B cell (primary cell): ENCODE measurements around the gene BICDL1.

Experiments
- CTCF ChIP-seq: fragments of 200-600 bp; IDR thresholded peaks from one replicate; pipeline ENCODE4 v1.8.0; 2022; ENCODE audit warnings: antibody characterized with exemption, mild to moderate bottlenecking
- EZH2 ChIP-seq: IDR thresholded peaks from 2 replicates; pipeline ENCODE4 v1.6.1; 2012; ENCODE audit warnings: borderline replicate concordance, low read depth, mild to moderate bottlenecking, moderate library complexity, low read length; ENCODE audit not compliant: insufficient read depth, poor library complexity, severe bottlenecking

DNA sequence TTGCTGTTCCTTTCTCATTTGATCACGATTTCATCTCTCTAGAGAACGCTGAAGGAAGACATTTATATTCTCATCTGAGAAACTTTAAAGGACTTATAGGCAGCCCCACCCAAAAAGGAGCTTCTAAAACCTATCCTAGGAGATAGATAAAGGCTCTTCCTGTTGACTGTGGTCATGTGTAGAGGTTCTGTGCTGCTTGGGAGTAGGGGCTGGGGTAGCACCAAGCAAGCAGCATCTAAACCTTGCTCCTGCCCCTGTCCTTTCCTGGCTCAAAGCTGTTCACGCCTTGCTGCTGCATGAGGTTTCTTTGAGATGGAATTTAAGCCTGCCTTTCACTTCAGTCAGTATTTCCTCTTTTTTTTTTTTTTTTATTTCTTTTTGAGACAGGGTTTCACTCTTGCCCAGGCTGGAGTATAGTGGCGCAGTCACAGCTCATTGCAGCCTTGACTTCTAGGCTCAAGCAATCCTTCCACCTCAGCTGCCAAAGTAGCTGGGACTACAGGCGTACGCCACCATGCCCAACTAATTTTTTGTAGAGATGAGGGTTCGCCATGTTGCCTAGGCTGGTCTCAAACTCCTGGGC, 86.1 kb downstream of the BICDL1 start:
- TF ChIP-seq CTCF = no peak
- no peak for TF ChIP-seq EZH2
